HEK293T (cell line): ENCODE results near the gene JAM2.

Source experiments
- CTCF ChIA-PET: fragments of 350-600 bp; formaldehyde crosslinking; extraction: SDS; loops from one replicate; lab custom pipeline; 2021; ENCODE audit warnings: antibody characterized with exemption, inconsistent platforms; lab: Yijun Ruan, JAX
- POLR2A ChIA-PET: fragments of 350-600 bp; formaldehyde crosslinking; extraction: SDS; loops from one replicate; lab custom pipeline; 2020; ENCODE audit warnings: antibody characterized with exemption, inconsistent platforms; lab: Yijun Ruan, JAX
- DNase-seq: peaks from one replicate; pipeline ENCODE4 v3.0.0; 2012; ENCODE audit warnings: mixed read lengths; ENCODE audit errors: extremely low spot score
- ARNT ChIP-seq: fragments of 450-650 bp; IDR thresholded peaks from 2 replicates; pipeline ENCODE4 v1.6.1; 2017; ENCODE audit warnings: mild to moderate bottlenecking
- BHLHE40 ChIP-seq: fragments of 450-650 bp; IDR thresholded peaks from 2 replicates; pipeline ENCODE4 v1.6.1; 2016; ENCODE audit warnings: mild to moderate bottlenecking, moderate library complexity, borderline replicate concordance
- CTBP1 ChIP-seq: fragments of 450-650 bp; IDR thresholded peaks from 2 replicates; pipeline ENCODE4 v1.6.1; 2016; ENCODE audit warnings: borderline replicate concordance
- ELF4 ChIP-seq: fragments of 450-650 bp; IDR thresholded peaks from 2 replicates; pipeline ENCODE4 v1.6.1; 2017; ENCODE audit warnings: antibody characterized with exemption
- FOXA1 ChIP-seq: fragments of 450-650 bp; IDR thresholded peaks from 2 replicates; pipeline ENCODE4 v1.6.1; 2016; ENCODE audit warnings: mild to moderate bottlenecking
- FOXM1 ChIP-seq: fragments of 450-650 bp; IDR thresholded peaks from 2 replicates; pipeline ENCODE4 v1.6.1; 2017; ENCODE audit warnings: mild to moderate bottlenecking, borderline replicate concordance
- HDGF ChIP-seq: fragments of 450-650 bp; IDR thresholded peaks from 2 replicates; pipeline ENCODE4 v1.6.1; 2017; ENCODE audit warnings: antibody characterized with exemption, borderline replicate concordance
- L3MBTL2 ChIP-seq: fragments of 450-650 bp; conservative IDR thresholded peaks from 2 replicates; pipeline ENCODE4 v1.6.1; 2016; ENCODE audit warnings: mild to moderate bottlenecking
- NFRKB ChIP-seq: fragments of 450-650 bp; IDR thresholded peaks from 2 replicates; pipeline ENCODE4 v1.6.1; 2016; ENCODE audit warnings: mild to moderate bottlenecking, moderate library complexity
- SP1 ChIP-seq: fragments of 450-650 bp; IDR thresholded peaks from 2 replicates; pipeline ENCODE4 v1.6.1; 2017
- SUZ12 ChIP-seq: fragments of 450-650 bp; IDR thresholded peaks from 2 replicates; pipeline ENCODE4 v1.6.1; 2016; ENCODE audit warnings: mild to moderate bottlenecking
- TARDBP ChIP-seq: fragments of 450-650 bp; IDR thresholded peaks from 2 replicates; pipeline ENCODE4 v1.6.1; 2016
- ZNF384 ChIP-seq: fragments of 450-650 bp; IDR thresholded peaks from 2 replicates; pipeline ENCODE4 v1.6.1; 2016
- TF ChIP-seq, protein P1 (sequence below): fragments of 450-650 bp; IDR thresholded peaks from 2 replicates; pipeline ENCODE4 v1.6.1; 2016

JAM2 gene, protein sequence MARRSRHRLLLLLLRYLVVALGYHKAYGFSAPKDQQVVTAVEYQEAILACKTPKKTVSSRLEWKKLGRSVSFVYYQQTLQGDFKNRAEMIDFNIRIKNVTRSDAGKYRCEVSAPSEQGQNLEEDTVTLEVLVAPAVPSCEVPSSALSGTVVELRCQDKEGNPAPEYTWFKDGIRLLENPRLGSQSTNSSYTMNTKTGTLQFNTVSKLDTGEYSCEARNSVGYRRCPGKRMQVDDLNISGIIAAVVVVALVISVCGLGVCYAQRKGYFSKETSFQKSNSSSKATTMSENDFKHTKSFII

DNA sequence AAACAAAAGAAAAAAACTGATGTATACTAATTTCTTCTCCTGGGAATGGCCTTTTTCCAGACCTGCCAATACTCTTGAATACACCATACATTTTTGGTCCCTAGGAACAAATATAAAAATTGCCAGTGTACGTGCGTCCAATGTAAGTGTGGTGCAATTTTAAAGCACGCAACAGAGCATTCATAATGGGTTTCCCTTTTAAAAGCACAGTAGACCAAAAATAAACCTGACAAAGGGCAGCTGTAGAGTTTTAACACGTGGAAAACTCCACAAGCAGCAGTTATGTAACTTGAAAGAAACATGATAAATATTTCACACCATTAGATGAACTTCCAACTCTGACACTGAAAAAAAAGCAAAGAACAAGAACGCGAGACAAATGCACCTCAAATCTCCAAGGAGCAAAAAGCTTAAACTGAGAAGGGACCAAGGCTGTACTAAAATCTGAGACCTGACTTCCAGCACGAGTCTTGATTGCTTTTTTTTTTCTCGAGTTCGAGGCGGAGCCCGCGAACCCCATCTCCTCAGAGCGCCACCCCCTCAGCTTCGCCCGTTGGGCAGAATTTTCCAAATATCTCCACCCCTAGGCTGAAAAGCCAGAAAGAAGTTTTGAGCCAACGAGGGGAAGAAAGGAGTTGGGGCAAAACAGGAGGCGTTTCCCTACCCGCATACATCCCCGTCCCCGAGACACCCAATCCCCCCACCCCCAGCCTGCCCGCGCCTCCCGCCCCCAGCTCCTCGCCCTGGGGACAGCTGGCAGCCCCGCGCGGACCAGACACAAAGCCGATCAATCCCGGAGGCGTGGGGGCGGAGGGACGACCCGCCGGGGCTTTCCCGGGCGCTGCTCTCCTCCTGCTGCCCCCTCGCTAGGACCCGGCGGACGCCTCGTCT, at the start of gene JAM2:
Gene JAM2, plus strand, starts transcription at position 599 of the 891 bp plus-strand sequence. CDS start 564 bp downstream, outside the sequence.
- peak; percentile 59 for DNase-seq
- ChIA-PET CTCF (interaction anchor here (0.6 kb wide), 1 partner anchor 68 kb away, joined by 3 read pairs; no protein-coding TSS in a partner anchor), POLR2A (interaction anchor here (0.8 to 1.0 kb wide), 2 partner anchors 10 to 60 kb away, joined by 3 read pairs; no protein-coding TSS in a partner anchor)
- TF ChIP-seq ZNF384 (no peak), TARDBP (no peak), SUZ12 (no peak), NFRKB (no peak), SP1 (no peak)
- TF ChIP-seq, protein P1, sequence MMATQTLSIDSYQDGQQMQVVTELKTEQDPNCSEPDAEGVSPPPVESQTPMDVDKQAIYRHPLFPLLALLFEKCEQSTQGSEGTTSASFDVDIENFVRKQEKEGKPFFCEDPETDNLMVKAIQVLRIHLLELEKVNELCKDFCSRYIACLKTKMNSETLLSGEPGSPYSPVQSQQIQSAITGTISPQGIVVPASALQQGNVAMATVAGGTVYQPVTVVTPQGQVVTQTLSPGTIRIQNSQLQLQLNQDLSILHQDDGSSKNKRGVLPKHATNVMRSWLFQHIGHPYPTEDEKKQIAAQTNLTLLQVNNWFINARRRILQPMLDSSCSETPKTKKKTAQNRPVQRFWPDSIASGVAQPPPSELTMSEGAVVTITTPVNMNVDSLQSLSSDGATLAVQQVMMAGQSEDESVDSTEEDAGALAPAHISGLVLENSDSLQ: no peak

GRCh38 chr21:25589887-25590286, 49.2 kb upstream of the JAM2 start:
- DNase-seq: no peak
- ChIA-PET POLR2A (no interaction called here), CTCF (interaction anchor here (0.6 kb wide), 1 partner anchor 111 kb away, joined by 3 read pairs; no protein-coding TSS in a partner anchor)
- TF ChIP-seq ARNT: no peak
- TF ChIP-seq, protein P1: no peak
- TF ChIP-seq FOXM1: no peak
- no peak for TF ChIP-seq NFRKB

GRCh38 chr21:25607151-25608043, 31.7 kb upstream of the JAM2 start, which contains the start of gene MRPL39:
MRPL39 (minus strand) TSS chr21:25607481; CDS start chr21:25607475, 6 bp downstream.
- peak; percentile 42; the same call in 1 of the 2 replicates for TF ChIP-seq ELF4
- peak; percentile 70 for TF ChIP-seq L3MBTL2
- TF ChIP-seq, protein P1: no peak
- TF ChIP-seq TARDBP: no peak
- peak; percentile 78; the same call in 1 of the 2 replicates for TF ChIP-seq CTBP1
- no peak for TF ChIP-seq BHLHE40
- TF ChIP-seq SP1: no peak
- TF ChIP-seq NFRKB: 0 out of 2 replicates have a peak, but pooled peaks have one; percentile 30
- no peak for TF ChIP-seq ARNT
- CTCF ChIA-PET: interaction anchor here (0.8 to 1.6 kb wide), 3 partner anchors 9 to 105 kb away, joined by 3 to 13 read pairs (median 5); no protein-coding TSS in a partner anchor
- DNase-seq: peak; percentile 91
- POLR2A ChIA-PET: interaction anchor here (0.8 to 1.6 kb wide), 3 partner anchors 127 to 563 kb away, joined by 3 to 6 read pairs (median 3); partner anchors contain the start of genes APP, ATP5PF and GABPA

- CTCF ChIA-PET: interaction anchor here (0.6 to 1.6 kb wide), 5 partner anchors 10 to 104 kb away, joined by 3 to 13 read pairs (median 3); no protein-coding TSS in a partner anchor
Observed at GRCh38 chr21:25608044-25608737, 30.9 kb upstream of the JAM2 start.

GRCh38 chr21:25614441-25614840, 24.6 kb upstream of the JAM2 start:
- DNase-seq: no peak
- ChIA-PET POLR2A (no interaction called here), CTCF (no interaction called here)
- TF ChIP-seq ZNF384 (no peak), HDGF (no peak), SP1 (no peak), ELF4 (no peak), FOXA1 (no peak), BHLHE40 (no peak), TARDBP (no peak)

More at GRCh38 chr21:25608044-25608737, 30.9 kb upstream of the JAM2 start:
- POLR2A ChIA-PET: interaction anchor here (1.1 to 1.6 kb wide), 2 partner anchors 127 to 563 kb away, joined by 3 to 6 read pairs; partner anchors contain the start of genes APP, ATP5PF and GABPA
- TF ChIP-seq L3MBTL2: 0 out of 2 replicates have a peak, but pooled peaks have one; percentile 10
- TF ChIP-seq ELF4: no peak
- no peak for TF ChIP-seq CTBP1
- DNase-seq: peak; percentile 82
